LNCAP (cell line): Measurements from ENCODE around the gene LYAR.

Experiments used
- CTCF ChIP-seq: fragments of 450-650 bp; IDR thresholded peaks from 2 replicates; pipeline ENCODE4 v1.5.1; 2017; ENCODE audit warnings: mild to moderate bottlenecking

Gene LYAR

GRCh38 chr4:4289941-4290850 is at the start of gene LYAR, which contains the start of gene ZBTB49:
Gene LYAR, minus strand, starts transcription at chr4:4290154. Its CDS starts 6,412 bp downstream, at chr4:4283742.
Gene ZBTB49, plus strand, starts transcription at chr4:4290251. Its CDS starts 9,695 bp downstream, at chr4:4299946.
- TF ChIP-seq CTCF, result no peak

GRCh38 chr4:4339504-4340085 is 49.6 kb upstream of the LYAR start:
- TF ChIP-seq CTCF, result no peak

GRCh38 chr4:4338210-4339001 is 48.5 kb upstream of the LYAR start:
- TF ChIP-seq CTCF, result no peak

- TF ChIP-seq CTCF, result peak; percentile 78
These were observed 45.0 kb upstream of the LYAR start for GRCh38 chr4:4334798-4335520.

- TF ChIP-seq CTCF, result no peak
These were observed 43.3 kb upstream of the LYAR start for GRCh38 chr4:4333265-4333706.

GRCh38 chr4:4332529-4332928 is 42.6 kb upstream of the LYAR start:
- TF ChIP-seq CTCF, result no peak

GRCh38 chr4:4330794-4331193 is 40.8 kb upstream of the LYAR start:
- TF ChIP-seq CTCF, result no peak
